ENCODE measurements around the gene PSMD1.
"Not testable (repeated sequence)": the region's sequence is repeated elsewhere in the genome, so short reads cannot be mapped to it uniquely, and the experiment has no call there.

The PSMD1 gene

DNA sequence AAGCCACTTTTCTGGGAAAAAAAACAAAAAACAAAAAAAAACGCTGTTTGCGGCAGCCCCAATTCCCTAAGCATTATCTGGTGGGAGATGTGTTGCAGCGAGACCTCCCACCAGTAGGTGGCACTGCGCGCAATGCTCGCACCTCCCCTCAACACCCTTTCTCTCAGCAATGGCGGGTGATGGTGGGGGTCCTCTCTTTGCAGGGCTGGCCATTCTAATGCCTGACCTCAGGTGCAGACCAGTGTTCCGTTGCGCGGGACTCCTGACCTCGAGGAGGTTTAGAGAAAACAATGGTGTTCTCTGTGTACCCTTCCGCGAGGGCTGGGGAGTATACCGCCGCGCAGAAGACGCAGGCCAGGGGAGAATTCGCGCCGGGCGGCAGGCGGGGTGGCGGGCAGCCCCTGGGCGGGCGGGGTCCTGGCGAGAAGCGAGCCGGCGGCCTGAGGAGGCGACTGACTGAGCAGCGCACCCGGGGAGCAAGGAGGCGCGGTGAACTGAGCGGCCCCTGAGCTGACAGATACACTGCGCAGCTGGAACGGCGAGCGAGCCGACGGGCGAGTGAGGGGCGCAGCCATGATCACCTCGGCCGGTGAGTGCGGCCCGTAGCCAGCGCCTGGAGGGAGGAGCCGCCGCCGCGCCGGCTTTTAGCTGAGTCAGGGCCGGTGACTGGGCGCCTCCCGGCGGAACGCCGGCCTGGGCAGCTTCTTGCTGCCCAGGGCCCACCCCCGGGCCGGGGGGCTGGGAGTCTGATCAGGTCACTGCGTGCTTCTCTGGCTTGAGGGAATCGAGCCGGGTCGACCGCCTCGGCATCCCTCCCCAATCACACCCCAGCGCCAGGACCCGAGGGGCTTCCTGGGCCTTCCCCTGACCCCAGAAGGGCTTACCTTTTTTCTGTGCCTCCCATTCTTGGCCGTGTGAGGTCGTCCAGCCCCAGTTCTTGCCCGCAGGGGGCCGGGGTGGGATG is at the start of gene PSMD1:
TSS of gene PSMD1 (plus strand) at position 415 of the 964 bp plus-strand sequence. CDS start at position 574, 159 bp downstream.
- DNase-seq = peak; percentile 84

DNA sequence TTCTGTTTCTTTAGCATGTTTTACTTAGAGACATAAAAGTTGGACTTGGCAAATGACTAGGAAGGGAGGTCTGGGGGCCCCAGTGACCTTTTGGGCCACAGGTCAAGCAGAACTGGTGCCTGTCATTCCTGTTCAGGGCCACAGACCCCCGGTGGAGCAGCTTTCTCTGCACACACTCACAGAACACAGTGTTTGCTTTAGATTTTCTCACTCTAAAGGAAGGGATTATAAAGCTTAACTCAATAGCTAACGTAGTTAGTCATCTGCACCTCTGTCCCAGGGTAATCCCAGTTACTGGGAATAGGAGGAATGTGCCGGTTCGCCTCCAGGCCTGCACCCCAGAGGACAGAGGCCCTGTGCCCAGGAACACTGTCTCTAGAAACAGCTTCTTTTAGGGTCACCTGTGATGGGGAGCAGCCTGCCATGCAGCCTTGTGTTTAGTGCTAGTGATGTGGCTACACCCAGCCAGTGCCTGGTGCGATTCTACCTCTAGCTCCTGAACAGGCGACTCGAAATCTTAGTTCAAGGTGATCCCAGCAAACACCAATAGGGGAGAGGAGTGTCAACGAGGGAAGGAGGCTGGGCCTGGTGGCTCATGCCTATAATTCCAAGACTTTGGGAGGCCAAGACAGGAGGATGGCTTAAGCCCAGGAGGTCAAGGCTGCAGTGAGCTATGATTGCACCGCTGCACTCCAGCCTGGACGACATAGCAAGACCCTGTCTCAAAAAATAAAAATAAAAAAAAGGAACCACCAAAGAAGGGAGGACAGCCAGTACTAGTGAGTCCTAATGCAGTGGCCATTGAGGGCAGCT is 49.2 kb upstream of the PSMD1 start:
- no peak for DNase-seq

- no peak for DNase-seq
Observed at GRCh38 chr2:231008131-231008530, 48.5 kb upstream of the PSMD1 start.

DNA sequence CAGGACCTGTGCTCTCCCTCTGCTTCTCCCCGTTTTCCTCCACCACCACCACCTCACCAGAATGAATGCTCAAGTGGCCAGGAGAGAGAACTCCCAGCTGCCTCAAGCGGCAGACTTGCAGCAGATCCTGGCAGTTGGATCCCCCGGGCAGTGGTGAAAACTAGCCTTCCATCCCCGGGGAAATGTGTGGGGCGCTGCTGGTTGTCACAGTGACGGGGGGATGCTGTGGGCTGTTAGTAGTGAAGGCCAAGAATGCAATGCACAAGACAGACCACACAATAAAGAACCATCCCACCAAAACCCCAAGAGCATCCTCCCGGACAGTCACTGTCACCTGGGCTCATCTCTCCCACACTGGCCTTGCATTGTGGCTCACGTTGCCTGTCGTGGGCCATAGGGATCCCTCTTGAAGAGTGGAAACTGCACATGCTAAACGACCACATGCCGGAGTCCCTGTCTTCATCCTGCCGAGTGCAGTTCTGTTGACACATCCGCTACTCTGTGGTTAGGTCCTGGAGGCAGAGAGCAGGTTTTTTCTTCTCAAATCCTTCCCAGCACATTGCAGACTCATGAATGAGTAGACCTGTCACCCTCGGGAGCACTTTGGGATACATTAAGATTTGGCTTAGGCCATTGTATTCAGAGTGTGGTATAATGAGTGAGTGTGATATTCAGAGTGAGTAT is 47.3 kb upstream of the PSMD1 start:
- no peak for DNase-seq

DNA sequence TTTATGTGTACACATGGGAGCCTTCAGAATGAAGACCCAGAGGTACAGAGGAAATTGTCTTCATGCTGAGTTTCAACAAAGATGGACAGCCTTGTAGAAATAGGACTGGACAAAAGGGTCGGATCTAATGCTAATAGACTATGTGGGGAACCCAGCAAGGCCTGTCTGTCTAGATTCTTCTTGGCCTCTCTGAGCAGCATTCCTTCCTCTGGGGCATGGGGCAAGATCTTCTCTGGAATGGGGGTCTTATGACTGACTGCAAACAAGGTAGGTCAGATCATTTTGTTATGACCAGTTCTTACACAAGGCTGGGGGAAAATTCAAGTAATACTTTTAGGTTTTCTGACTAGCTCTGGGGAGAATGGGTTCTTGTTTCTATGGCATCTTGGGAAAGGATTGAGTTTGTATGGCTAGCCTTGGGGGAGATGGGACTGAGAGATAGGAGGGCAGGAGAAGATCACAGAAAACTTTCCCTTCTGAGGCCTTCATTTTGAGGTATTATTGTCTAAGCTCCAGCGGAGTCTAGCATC is 46.4 kb upstream of the PSMD1 start:
- DNase-seq = no peak

GRCh38 chr2:231011526-231011925 is 45.1 kb upstream of the PSMD1 start:
- DNase-seq = no peak

DNA sequence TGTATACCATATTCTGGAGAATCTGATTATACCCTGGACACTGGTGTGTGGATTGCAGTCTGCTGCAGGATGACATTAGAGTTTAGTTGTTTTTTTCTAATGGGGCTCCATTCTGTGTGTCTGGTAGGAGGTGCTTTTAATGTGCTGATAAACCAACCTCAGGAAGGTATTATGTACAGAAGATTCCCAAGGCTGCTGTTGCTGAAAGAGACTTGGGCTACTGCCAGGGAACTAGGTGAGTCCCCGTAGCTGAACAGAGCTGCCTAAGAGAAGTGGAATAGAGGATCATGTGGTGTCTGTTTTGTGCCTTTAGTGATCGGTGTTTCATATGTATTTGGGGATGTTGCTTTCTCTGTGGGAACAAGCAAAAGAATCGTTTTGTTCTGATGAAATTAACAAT is 44.2 kb upstream of the PSMD1 start:
- no peak for DNase-seq

DNA sequence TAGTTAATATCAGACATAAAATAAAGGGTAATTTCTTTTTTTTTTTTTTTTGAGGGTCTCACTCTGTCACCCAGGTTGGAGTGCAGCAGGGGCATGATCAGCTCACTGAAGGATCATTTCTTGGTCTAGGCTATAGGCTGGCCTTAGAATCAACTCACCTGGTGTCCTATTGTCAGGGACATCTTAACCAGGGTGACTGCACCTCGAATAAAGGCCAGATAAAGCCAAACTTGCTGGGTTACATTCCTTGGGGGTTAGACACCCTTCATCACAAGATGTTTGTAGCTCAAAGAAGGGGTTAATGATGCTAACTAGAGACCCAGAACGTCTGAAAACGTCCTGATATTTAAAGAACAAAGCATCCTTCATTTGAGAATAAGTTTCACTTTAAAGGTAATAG is 42.8 kb upstream of the PSMD1 start:
- no peak for DNase-seq

- no peak for DNase-seq
Observed at GRCh38 chr2:231015478-231015877, 41.2 kb upstream of the PSMD1 start.

GRCh38 chr2:231015926-231016325 is 40.7 kb upstream of the PSMD1 start:
- no peak for DNase-seq

DNA sequence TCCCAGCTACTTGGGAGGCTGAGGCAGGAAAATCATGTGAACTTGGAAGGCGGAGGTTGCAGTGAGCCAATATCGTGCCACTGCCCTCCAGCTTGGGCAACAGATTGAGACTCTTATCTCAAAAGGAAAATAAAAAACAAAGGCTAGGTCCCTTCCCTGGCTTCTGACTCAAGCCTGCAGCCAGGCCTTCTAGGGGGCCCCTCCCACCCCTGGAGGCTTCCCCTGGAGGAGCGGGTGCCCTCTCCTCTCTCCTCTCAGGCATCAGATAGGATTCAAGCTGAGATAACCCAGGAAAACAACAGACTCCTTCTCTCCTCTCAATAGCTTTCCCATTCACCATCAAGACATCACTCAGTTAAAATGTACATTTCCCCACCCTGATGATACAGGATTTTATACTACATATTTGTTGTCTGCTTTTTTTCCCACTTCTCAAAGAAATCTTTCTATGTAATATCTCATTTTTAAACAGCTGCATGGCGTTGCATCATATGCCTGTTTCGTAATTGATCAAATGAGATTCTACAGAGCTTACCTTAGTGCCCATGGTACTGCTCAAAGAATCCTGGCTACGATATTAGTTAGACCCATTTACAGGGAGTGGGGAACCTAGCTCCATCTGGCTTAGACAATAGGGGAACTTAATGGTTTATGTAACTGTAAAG is 40.0 kb upstream of the PSMD1 start:
- DNase-seq = no peak

DNA sequence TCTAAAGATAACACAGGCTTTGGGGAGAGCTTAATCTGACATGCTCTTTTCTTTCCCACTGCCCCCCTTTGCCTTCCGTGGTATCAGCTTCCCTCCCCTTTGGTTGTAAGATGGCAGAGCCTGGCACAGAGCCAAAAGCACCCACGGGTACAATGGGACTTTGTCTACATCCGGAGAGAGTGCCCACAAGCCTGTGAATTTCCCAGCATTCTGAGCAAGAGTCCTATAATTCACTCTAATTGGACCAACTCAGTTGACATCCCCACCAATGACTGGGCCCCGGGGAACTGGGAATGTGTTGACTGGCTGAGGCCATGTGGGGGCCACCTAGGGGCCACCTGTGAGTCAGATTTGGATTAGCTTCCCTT is 39.5 kb upstream of the PSMD1 start:
- no peak for DNase-seq

DNA sequence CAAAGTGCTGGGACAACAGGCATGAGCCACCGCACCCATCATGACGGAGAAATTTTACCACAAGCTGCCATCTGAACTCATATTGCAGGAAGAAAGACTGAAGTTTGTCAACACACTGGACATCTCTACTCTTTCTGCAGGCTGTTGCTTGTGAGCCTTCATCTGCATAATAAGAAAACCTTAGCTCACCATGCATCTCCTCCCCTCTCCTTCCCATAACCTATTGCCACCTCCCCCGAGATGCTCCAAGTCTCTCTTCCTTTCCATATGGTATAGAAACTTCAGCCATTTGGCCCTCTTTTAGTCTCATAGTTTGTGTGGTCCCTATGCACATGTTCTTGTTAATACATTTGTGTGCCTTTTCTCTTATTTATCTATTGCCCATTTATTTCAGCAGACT is 38.5 kb upstream of the PSMD1 start:
- DNase-seq = no peak

DNA sequence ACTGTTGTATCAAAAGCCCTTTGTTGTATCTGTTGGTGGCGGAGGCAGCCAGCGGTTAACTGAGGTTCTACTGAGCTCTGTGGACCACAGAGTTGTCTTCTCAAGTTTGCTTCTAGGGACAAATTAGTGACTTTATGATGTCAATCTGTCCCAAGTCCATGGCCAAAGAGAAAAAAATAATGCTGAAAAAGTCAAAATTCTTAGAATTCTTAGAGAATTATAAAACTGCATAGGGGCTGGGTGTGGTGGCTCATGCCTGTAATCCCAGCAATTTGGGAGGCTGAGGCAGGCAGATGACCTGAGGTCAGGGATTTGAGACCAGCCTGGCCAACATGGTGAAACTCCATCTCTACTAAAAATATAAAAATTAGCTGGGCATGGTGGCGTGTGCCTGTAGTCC is 31.6 kb upstream of the PSMD1 start:
- not testable (repeated sequence) for DNase-seq

DNA sequence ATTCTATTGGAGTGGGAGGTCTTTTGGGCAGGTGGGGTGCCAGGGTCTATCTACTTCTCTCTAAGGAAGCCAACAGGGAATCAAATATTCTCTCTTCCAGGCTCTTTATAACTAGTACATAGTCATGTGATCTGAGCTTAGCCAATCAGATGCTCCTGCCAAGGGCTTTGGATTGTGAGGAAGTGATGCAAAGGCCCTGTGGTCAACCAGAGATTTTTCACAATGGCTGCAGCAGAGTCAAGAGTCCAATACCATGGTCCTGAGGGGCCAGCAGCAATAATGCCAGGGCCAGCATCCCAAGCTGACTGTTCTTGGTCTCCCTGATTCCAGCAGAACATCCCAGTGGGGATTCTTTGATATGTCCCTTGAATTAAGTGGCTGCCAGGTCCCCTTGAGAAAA is 27.8 kb upstream of the PSMD1 start:
- DNase-seq = no peak

DNA sequence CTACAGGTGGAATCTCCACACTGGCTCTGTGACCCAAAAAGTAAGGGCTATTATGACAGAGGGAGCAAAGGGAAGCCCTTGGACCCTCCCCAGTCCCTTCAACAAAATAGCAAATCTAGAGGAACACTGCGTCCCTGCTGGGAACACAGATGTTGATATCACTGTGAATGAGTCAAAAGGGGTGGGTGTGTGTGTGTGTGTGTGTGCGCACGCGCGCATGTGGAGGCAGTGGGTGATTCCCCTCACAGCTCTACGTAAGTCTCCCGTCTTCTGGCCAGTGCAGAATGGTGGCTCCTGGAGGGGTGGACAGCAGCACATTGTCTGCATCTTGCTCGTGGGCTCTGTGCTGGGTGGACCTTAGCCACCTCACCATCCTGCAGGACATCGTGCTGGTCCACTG is 27.1 kb upstream of the PSMD1 start:
- no peak for DNase-seq

DNA sequence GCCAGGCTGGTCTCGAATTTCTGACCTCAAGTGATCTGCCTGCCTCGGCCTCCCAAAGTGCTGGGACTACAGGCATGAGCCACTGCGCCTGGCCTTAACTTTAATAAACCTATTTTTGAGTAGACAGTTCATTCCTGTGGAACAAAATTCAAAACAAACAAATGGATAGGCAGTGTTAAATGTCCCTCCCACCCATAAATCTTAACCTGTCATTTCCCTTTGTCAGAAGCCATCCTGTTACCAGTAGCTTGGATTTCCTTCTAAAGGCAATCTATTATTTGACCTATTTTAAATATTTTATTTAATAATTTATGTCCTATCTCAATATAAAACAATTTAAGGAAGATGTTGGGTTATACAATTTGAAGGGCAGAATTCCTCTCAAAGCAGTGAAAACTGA is 25.9 kb upstream of the PSMD1 start:
- DNase-seq = no peak

DNA sequence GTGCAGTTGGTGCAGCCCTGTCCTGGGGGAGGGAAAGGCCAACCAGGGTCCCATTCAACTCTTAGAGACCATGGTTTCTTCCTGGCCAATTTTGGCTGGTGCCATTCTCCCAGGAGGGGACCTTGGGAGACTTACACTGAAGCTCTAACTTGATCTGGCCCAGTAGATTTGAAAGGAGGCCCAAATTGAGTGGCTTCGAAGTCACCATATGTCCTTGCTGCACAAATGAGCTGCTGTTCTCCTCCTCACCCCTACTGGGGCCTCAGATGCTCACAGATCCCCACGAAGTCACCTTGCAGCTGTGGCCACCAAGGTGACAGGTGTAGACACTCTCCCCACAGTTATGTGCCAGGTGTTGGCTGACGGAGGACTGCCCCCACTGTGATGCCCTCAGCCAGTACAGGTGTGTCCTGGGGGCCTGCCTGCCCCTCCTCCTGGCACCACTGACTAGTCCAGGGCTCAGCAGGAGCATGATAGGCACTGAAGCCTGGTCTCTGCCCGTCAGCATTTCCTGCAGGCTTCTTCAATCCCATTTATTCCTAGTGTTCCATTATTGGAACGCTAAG is 24.0 kb upstream of the PSMD1 start:
- DNase-seq = no peak

DNA sequence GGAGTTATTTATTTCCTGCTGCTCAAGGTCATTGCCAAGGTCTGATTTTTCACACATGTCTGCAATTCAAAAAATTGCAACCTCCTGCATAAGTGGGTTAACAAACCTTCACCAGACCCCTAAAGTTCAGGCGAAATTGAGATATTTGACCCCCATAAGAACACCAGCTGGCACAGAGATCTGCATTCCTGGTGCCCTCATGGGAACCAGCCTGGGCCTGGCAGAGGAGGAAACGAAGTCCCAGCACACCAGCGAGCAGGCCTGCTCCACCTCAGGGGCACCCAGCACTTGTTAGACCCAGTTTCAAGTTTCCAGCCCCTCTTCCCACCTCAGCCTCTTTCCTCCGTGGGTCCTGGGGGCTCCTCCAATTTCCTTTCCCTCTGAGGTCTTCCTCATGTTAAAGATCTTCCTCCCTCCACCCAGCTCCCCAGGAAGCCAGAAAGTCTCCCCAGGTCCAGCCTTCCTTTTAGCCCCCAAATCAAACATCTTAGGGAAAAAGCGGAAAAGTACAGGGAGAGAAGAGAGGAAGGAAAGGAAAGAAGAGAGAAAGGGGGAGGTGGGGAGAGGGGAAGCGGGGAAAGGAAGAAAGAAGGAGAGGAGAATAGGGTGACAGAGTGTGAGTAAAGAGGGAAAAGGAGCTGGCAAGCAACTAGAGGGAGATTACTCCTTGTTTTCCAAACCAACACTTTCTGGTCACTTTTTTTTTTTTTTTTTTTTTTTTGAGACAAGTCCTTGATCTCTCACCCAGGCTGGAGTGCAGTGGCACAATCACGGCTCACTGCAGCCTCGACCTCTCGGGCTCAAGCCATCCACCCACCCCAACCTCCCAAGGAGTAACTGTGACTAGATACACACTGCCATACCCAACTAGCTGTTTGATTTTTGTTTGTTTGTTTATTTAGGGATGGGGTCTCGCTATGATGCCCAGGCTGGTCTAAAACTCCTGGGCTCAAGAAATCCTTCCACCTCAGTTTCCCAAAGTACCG is 23.2 kb upstream of the PSMD1 start:
- DNase-seq = no peak

DNA sequence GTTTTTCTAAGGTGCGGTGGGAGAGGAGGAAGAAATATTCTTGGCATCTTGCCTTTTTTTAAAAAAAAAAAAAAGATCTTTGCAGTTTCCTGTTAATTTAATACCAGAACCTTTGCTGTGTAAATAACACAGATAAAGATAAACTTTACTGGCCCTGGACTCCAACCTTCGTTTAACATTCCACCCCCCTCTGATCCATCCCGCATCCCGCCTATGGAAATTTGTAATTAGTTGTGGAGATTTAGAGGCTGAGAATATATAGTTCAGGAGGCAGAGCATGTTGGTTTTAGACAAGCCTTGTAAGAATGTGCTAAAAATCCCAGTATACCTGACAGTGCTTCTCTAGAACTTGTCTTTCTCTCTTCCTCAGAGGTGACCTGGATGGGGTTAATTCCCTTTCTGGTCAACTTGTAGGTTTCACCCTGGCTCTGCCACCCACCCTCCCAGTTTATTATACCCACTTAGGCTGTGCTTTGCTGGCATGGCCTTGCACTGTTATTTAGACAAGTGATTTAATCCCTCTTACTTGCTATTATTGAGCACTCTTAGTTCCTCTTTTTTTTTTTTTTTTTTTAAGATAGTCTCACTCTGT is 22.3 kb upstream of the PSMD1 start:
- no peak for DNase-seq

DNA sequence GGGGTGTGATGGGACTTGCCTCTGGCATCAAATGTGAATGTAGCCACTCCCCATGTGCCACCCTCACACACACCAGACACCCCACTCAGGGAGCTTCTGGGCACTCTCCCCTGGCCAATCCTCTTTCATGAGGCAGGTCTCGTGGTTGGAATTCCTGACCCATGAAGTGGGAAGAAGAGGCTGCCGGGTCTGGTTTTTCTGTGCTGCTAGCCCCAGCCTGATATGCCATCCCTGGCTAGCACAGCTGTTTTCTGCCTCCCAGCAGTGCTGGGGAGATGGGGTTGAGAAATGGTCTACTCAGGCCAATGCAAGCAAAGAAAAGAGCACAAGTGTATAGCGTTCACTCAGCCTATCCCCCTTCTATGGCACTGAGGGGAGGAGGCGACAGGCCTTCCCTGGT is 20.5 kb upstream of the PSMD1 start:
- DNase-seq = no peak
